Right hindlimb (tissue), 1 donor: ENCODE measurements around the gene ZNF493.

Experiments
- DNase-seq: peaks from one replicate; pipeline ENCODE4 v3.0.0-alpha.2; 2018

Gene ZNF493

DNA sequence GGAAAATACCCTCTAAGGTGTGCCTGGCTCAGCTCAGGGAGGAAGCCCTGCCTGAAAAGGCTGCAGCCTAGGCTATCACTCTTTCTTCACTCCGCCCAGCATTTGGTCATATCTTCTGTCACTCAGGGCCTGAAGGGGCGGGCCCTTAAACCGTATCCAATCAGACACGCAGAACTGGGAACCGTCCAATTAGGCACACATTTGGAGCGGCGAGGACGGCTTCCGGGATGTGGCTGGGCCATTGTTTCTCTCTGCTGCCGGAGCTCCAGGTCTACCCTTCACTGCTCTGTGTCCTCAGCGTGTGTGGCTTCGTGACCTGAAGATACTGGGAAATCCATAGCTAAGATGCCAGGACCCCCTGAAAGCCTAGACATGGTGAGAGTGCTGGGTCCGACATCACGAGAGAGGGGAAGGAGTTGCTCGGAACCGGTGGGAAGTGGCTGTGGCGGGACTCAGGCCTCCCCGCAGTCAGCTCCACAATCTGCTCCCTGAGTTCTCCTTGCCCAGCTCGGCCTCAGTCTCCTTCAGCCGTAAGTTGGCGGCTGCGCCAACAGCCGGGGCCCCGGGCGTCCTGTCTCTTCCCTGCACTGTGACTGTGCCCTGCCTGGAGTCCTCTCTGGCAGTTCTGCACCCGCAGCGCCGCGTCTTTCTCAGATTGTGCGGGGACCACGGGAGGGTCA, at the start of gene ZNF493:
Gene ZNF493, plus strand, starts transcription at position 241 of the 680 bp plus-strand sequence. Its CDS starts 105 bp downstream, at position 346.
- peak; percentile 97 for DNase-seq

DNA sequence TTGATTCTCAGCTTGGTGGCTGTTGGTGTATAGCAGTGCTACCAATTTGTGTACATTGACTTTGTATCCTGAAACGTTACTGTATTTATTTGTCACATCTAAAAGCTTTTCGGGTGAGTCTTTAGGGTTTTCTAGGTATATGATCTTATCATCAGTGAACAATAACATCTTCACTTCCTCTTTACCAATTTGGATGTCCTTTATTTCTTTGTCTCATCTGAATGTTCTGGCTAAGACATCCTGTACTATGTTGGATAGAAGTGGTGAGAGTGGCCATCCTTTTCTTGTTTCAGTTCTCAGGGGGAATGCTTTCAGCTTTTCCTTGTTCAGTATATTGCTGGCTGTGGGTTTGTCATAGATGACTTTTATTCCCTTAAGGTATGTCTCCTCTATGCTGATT, 44.1 kb upstream of the ZNF493 start:
- no peak for DNase-seq

DNA sequence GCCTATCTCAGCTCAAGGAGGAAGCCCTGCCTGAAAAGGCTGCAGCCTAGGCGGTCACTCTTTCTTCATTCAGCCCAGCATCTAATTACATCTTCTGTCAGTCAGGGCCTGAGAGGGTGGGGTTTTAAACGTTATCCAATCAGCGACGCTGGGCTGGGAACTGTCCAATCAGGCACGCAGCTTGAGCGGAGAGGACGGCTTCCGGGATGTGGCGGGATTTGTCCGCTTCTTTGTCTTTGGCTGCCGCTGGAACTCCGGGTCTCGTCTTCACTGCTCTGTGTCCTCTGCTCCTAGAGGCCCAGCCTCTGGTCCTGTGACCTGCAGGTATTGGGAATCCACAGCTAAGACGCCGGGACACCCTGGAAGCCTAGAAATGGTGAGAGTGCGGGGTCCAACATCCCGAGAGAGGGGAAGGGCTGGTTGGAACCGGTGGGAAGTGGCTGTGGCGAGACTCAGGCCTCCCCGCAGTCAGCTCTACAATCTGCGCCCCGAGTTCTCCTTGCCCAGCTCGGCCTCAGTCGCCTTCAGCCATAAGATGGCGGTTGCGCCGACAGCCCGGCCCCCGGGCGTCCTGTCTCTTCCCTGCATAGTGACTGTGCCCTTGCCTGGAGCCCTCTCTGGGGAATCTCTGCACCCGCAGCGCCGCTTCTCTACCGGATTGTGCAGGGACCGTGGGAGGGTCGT, 38.0 kb upstream of the ZNF493 start, which contains the start of gene ZNF738:
Gene ZNF738, plus strand, starts transcription at position 233 of the 684 bp plus-strand sequence. Its CDS starts 141 bp downstream, at position 374.
- DNase-seq = peak; percentile 97

DNA sequence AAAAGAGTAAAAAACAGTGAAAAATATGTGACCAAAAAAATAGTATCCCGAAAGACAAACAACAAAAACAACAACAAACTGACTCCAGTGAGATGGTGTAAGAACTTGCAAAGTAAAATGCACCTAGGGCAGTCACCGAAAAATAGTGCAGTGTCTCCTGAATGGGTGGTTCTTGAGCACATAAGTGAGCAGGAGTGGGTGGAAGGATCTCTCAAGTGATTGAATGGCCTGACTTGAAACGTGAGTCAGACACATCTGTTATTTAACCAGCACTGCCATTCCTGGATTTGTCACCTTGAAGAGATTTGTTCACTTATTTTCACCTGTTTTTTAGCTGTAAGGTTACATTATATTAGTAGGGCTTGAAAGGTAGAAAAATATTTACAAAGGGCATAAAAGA, 34.6 kb upstream of the ZNF493 start:
- DNase-seq = no peak

DNA sequence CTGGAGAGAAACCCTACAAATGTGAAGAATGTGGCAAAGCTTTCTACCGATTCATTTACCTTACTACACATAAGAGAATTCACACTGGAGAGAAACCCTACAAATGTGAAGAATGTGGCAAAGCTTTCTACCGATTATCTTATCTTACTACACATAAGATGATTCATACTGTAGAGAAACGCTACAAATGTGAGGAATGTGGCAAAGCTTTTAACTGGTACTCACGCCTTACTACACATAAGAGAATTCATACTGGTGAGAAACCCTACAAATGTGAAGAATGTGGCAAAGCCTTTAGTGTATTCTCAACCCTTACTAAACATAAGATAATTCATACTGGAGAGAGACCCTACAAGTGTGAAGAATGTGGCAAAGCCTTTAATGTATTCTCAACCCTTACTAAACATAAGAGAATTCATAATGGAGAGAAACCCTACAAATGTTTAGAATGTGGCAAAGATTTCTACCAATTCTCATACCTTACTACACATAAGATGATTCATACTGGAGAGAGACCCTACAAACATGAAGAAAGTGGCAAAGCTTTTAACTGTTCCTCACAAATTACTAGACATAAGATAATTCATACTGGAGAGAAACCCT, 12.9 kb upstream of the ZNF493 start:
- no peak for DNase-seq

DNA sequence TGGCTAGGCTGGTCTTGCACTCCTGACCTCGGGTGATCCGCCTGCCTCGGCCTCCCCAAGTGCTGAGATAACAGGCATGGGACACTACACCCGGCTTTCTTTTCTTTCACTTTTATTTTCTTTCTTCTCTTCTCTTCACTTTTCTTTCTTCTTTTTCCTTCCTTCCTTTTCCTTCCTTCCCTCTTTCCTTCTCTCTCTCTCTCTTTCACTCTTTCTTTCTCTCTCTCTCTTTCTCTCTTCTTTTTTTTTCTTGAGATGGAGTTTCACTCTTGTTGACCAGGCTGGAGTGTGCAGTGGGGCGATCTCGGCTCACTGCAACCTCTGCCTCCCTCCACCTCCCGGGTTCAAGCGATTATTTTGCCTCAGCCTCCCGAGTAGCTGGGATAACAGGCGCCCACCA, 812 bp upstream of the ZNF493 start:
- no peak for DNase-seq

DNA sequence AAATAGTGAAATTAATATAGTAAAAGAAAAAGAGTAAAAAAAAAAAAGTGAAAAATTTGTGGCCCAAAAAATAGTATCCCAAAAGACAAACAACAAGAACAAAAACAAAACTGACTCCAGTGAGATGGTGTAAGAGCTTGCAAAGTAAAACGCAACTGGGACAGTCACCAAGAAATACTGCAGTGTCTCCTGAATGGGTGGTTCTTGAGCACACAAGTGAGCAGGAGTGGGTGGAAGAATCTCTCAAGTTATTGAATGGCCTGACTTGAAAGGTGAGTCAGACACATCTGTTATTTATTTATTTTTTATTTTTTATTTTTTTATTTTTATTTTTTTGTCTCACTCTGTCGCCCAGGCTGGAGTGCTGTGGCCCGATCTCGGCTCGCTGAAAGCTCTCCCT, 1.9 kb downstream of the ZNF493 start:
- DNase-seq = no peak

DNA sequence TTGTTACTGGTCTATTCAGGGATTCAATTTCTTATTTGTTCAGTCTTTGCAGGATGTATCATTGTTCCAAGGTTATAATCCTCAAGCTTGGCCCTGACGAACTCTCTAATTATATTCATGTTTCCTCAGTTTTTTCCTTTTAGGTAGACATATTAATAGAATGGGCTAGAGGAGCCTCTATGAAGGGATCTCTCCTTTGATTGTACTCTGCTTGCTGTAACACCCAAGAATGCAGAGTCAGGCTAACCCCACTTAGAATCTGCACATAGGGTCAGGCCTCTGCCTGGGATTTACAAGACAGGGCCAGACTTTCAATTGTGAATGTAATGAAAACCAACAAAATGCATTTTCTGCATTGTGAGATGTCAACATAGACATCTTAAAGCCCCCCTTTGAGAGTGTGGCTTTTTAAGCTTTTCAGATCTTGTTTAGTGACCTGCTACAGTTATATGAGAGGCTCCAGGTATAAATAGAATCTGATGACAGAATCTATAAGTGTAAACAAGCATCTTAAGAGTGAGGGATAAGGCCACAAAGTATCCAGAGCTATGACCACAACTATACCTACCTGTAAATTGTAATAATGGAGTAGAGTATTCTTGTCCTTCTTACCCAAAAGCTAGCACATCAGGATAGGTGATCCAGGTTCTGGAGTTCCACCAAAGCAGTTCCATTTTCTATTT, 5.5 kb downstream of the ZNF493 start:
- DNase-seq = no peak

DNA sequence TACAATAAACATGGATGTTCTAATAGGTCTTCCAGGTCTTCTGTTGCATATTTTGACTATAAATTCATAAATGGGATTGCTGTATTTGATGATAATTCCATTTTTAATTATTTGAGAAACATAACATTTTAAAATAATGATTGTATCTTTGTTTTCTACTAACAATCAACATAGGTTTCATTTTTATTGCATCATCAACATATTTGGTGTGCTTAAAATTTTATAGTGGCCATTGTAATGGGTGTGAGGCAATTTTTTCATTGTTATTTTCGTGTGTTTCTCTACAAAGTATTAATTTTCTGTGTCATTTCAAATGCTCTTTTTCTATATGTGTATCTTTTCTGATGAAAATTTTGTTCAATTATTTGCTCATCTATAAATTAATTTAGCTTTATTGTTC, 13.2 kb downstream of the ZNF493 start:
- DNase-seq = no peak

DNA sequence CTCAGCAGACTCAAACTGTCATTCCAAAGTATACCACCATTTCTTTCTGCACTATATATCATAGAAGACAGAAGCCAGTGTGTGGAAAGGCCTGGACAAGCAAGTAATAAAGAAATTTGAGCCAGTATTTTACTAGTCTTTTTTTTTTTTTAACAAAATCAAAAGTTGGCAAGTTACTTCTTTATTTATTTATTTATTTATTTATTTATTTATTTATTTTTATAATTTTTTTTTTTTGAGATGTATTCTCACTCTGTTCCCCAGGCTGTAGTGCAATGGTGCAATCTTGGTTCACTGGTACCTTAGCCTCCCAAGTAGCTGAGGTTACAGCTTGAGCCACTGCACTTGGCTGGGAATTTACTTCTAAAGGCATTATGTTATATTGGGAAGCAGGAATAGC, 25.3 kb downstream of the ZNF493 start:
- no peak for DNase-seq

DNA sequence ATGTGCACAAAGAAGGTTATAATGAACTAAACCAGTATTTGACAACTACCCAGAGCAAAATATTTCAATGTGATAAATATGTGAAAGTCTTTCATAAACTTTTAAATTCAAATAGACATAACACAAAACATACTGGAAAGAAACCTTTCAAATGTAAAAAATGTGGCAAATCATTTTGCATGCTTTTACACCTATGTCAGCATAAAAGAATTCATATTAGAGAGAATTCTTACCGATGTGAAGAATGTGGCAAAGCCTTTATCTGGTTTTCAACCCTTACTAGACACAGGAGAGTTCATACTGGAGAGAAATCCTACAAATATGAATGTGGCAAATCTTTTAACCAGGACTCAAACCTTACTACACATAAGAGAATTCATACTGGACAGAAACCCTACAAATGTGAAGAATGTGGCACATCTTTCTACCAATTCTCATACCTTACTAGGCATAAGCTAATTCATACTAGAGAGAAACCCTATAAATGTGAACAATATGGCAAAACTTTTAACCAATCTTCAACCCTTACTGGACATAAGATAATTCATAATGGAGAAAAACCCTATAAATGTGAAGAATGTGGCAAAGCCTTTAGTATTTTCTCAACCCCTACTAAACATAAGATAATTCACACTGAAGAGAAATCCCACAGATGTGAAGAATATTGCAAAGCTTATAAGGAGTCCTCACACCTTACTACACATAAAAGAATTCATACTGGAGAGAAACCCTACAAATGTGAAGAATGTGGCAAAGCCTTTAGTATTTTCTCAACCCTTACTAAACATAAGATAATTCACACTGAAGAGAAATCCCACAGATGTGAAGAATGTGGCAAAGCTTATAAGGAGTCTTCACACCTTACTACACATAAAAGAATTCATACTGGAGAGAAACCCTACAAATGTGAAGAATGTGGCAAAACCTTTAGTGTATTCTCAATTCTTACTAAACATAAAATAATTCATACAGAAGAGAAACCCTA, 26.4 kb downstream of the ZNF493 start:
- no peak for DNase-seq

DNA sequence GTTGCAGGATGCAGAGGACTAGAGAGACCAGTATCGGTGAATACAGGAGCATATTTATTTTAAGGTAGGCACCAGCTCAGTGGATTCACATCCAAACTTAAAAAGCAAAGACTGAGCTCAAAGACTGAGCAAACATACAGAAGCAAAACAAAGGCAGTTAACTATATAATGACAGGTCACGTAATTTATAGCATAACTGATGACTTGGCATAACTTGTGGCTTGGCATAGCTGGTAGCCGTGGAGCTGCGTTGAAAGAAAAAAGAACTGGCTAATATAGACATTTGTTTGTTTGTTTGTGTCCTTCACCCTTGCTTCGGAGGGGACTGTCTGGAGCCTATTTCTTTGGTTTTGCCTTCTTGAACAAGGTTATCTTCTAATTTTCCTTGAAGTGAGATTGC, 33.7 kb downstream of the ZNF493 start:
- no peak for DNase-seq

DNA sequence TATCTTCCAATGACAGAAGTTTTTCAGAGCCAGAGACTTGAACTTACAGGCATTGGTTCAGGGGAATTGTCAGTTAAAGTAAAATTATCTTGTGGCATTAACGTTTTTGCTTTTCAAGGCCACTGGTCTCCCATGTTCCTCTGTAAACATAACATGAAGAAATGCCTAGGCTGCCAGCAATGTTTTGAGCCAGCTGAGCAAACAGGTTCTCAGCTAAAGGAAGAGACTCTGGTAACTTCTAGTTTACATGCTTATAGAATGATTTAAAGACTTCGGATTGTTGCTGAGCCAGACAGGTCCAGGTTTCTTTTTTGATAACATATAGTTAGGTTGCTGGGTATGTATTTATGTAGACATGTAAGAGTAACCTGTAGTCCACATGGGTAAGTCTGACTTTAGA, 35.7 kb downstream of the ZNF493 start:
- DNase-seq = no peak

DNA sequence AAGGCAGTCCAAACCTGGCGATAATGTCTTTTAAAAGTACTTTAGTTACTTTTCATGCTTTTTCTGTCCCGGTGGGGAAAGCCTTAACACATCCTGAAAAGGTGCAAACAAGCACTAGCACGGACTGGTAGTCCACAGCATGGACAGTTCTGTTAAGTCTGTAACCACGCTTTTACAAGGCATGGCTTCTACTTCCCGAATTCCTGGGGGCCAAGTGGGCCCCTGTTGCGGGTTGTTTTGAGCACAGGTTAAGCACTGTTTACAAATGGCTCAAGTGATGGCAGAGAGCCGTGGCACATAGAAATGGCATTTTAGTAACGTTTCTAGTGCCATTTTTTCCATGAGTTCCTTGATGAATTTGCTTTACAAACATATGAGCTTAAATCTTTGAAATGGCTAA, 37.6 kb downstream of the ZNF493 start:
- no peak for DNase-seq

DNA sequence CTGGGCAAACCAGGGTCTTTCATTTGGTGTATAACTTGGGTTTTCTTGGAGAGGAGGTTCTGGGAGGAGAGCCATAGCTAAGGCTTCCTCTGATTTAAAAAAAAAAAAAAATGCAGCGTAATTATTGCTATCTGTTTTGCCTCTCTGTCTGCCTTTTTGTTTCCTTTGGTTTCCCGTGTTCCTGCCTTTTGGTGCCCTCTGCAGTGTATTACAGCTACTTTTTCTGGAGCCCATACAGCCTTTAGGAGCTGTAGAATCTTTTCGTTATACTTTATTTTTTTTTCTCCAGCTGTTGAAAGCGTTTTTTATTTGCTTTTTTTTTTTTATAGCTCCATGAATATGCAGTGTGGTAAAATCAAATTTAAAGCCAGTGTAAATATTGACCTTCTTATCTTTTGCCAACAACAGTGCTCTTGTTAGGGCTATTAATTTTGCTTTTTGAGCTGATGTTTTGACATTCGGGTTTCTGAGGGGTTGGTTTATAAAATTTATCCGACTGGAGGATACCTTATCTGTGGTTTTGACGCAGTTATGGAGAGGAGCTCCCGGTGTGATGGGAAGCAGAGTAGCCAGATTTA, 38.1 kb downstream of the ZNF493 start:
- no peak for DNase-seq

DNA sequence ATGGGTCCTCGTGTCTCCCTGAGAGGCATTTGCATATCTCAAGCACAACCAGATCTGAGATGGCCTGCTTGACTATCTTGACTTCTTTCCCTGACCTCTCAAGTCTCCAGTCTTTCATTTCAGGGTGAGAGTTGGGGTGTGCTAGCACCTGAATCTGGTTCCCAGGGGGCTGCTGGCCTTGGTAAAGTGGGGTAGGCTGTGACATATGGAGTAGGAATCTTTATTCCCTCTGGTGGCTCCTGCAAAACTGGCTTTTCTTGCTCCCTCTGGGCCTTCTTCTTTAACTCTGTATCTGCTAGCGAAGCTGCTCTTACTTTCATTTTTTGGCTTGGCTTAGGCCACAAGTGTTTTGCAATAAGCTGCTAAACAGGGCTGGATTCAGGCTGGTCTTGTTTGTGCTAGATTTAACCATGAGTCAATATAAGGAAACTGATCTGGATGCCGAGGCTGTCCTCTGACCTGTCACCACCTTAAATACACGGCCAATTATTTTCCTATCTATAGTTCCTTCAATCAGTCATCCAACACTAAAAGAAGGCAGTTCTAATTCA, 42.3 kb downstream of the ZNF493 start:
- DNase-seq = no peak

DNA sequence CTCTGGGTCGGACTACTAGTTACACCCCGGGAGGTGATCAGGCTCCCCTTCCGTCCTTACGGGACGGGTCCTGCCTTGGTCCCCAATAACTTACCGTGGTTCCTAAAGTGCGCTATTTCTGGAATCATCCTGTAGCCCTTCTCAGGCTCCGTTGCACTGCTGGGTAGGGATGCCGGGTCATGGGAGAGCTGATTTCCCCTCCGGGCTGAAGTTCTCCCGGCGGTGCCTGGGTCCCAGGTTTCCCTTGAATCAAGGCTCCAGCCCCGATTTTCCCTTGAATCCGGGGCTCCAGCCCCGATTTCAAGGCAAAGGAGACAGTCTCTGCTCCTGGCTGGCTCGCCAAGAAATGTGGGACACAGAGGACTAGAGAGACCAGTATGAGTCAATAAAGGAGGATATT, 43.4 kb downstream of the ZNF493 start:
- no peak for DNase-seq

DNA sequence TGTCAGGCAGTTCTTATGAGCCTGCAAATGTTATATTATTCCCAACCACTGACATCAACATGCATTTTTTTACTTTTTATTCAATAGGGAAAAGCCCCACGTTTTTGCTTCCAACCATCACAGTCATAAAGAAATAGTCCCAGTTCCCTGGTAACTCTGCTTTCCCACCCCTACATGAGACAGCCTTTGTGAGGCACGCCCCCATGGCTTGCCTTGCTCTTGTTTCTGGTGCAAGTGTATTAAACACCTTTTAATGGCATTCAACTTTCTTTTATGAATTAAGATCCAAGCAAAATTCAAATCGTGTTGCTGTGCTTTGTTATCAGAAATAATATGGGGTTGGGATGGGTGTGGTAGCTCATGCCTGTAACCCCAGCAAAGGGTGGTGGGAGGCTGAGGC, 54.3 kb downstream of the ZNF493 start:
- DNase-seq = no peak

DNA sequence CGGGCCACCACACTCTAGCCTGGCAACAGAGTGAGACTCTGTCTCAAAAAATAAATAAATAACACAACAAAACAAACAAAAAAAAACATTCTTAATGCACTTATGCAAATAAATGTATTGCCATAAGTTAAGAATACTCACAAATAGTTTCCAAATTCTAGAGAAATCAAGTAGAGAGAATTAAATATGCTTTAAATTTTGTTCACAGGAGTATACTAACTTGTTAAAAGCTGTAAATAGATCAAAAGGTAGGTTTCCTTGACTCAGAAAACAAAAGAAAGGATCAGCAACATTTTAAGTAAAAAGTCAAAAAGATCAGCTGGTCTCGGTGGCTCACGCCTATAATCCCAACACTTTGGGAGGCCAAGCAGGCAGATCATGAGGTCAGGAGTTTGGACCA, 58.0 kb downstream of the ZNF493 start:
- no peak for DNase-seq

DNA sequence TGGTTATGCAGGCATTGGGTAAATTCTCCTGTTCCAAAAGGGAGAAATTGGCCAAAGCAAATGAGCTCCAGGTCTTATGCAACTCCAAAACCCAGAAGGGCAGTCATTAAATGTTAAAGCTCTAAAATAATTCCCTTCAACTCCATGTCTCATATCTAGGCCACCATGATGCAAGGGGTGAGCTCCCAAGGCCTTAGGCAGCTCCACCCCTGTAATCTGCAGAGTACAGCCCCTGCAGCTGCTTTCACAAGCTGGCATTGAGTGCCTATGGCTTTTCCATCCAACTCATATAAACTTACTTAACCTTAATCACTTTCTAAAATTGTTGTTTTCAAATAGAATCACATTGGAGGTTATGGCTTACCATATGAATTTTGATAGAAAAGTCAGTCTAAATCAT, 63.8 kb downstream of the ZNF493 start:
- DNase-seq = no peak

DNA sequence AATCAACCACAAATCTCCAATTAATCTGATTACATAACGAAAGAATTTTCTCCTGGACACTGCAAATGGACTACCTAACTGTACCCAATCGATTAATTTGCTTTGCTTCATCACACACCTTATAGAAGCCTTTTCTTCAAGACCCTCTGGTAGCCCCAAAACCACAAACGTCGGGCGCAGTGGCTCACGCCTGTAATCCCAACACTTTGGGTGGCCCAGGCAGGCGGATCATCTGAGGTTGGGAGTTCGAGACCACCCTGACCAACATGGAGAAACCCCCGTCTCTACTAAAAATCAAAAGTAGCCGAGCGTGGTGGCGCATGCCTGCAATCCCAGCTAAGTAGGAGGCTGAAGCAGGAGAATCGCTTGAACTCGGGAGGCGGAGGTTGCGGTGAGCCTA, 65.6 kb downstream of the ZNF493 start:
- no peak for DNase-seq
